ENCODE measurements around the gene C1QTNF12. TPM values are rescaled to one million over a fixed set of nuclear protein-coding genes. Genes with fewer than 3 reads are reported as not detected.
A peak's percentile ranks its signal among the peaks of the same experiment; 100 is the strongest.

C1QTNF12 gene
- polyA plus RNA-seq, 1 experiment: 0.21 TPM

- peak; percentile 15 for DNase-seq (ENCODE audit: low read depth, low spot score)
- peaks cover 4% of the 10 kb centered on the region for H3K27me3 ChIP-seq (ENCODE audit: control insufficient read depth, insufficient read depth, low read length)
- H3K27ac ChIP-seq (ENCODE audit: low read depth, low read length): no peak overlapping the region
- TF ChIP-seq CTCF (IDR thresholded peaks at IDR 0.05; ENCODE audit: low read depth, low read length): no peak
- POLR2A ChIA-PET: no interaction called here
- CTCF ChIA-PET: no interaction called here
- peak overlapping the region; percentile 46; the same call in 1 of the 2 replicates for H3K4me3 ChIP-seq (ENCODE audit: low read depth, low read length)
- H3K9me3 ChIP-seq (ENCODE audit: control insufficient read depth, insufficient read depth, low read length): no peaks in the 10 kb centered on the region; the same call in 1 of the 2 replicates
Observed at GRCh38 chr1:1200876-1201810, 45.4 kb downstream of the C1QTNF12 start.

- no peak for DNase-seq (ENCODE audit: low read depth, low spot score)
- H3K9me3 ChIP-seq (ENCODE audit: control insufficient read depth, insufficient read depth, low read length): no peaks in the 10 kb centered on the region; the same call in 1 of the 2 replicates
- H3K27ac ChIP-seq (ENCODE audit: low read depth, low read length): no peak overlapping the region
- H3K27me3 ChIP-seq (ENCODE audit: control insufficient read depth, insufficient read depth, low read length): peaks cover 4% of the 10 kb centered on the region
- no peak for TF ChIP-seq CTCF (IDR thresholded peaks at IDR 0.05; ENCODE audit: low read depth, low read length)
- H3K4me3 ChIP-seq (ENCODE audit: low read depth, low read length): no peak overlapping the region
- CTCF ChIA-PET: no interaction called here
- POLR2A ChIA-PET: no interaction called here
Observed at GRCh38 chr1:1199961-1200875, 46.3 kb downstream of the C1QTNF12 start.

DNA sequence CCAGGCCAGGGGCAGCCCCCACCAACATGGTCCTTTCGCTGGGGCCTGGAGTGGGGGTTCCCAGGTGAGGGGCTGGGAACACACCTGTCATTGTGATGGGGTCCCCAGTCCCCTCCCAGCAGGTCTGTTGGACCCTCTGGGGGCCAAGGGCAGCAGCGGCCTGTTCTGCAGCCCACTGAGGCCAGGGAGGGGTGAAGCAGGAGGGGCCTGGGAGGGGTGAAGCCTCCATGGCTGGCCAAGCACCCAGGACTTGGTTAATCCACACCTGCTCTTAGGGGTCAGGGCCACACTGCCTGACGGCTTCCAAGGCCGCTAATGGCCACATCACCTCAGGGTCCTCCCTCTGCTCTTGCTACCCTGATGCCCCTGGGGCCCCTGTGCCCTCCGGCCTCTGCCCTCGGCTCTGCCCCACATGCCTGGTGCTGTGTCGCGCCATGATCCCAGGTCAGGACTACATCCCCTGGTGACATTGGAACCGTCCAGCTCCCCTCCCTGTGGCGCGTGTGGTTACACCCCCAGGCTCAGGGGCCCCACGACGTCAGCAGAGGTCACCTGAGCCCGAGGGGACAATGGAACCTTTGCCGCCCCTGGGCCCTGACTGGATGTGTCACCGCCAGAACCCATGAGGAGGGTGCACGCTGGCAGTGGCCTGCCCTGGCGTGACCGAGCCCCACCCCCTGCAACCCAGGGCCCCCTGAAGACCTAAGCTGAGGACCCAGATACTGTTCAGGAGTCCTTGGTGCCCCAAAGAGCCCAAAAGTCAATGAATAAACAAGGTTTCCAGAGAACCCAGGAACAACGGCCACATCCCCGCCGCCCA, 47.2 kb downstream of the C1QTNF12 start:
- CTCF ChIA-PET: no interaction called here
- POLR2A ChIA-PET: no interaction called here
- DNase-seq (ENCODE audit: low read depth, low spot score): no peak
- peaks cover 6% of the 10 kb centered on the region for H3K9me3 ChIP-seq (ENCODE audit: control insufficient read depth, insufficient read depth, low read length)
- H3K27me3 ChIP-seq (ENCODE audit: control insufficient read depth, insufficient read depth, low read length): peaks cover 4% of the 10 kb centered on the region
- no peak overlapping the region for H3K27ac ChIP-seq (ENCODE audit: low read depth, low read length)
- no peak for TF ChIP-seq CTCF (IDR thresholded peaks at IDR 0.05; ENCODE audit: low read depth, low read length)
- H3K4me3 ChIP-seq (ENCODE audit: low read depth, low read length): no peak overlapping the region

GRCh38 chr1:1198423-1199140, 47.9 kb downstream of the C1QTNF12 start:
- no peak for DNase-seq (ENCODE audit: low read depth, low spot score)
- Histone ChIP-seq H3K27me3 (ENCODE audit: control insufficient read depth, insufficient read depth, low read length) (no peaks in the 10 kb centered on the region), H3K27ac (ENCODE audit: low read depth, low read length) (no peak overlapping the region), H3K9me3 (ENCODE audit: control insufficient read depth, insufficient read depth, low read length) (peaks cover 6% of the 10 kb centered on the region), H3K4me3 (ENCODE audit: low read depth, low read length) (no peak overlapping the region)
- CTCF ChIA-PET: no interaction called here
- TF ChIP-seq CTCF (IDR thresholded peaks at IDR 0.05; ENCODE audit: low read depth, low read length): no peak
- POLR2A ChIA-PET: no interaction called here
